ENCODE results near the gene MISP. TPM values are rescaled to one million over a fixed set of nuclear protein-coding genes. Genes with fewer than 3 reads are reported as not detected.

MISP gene, protein sequence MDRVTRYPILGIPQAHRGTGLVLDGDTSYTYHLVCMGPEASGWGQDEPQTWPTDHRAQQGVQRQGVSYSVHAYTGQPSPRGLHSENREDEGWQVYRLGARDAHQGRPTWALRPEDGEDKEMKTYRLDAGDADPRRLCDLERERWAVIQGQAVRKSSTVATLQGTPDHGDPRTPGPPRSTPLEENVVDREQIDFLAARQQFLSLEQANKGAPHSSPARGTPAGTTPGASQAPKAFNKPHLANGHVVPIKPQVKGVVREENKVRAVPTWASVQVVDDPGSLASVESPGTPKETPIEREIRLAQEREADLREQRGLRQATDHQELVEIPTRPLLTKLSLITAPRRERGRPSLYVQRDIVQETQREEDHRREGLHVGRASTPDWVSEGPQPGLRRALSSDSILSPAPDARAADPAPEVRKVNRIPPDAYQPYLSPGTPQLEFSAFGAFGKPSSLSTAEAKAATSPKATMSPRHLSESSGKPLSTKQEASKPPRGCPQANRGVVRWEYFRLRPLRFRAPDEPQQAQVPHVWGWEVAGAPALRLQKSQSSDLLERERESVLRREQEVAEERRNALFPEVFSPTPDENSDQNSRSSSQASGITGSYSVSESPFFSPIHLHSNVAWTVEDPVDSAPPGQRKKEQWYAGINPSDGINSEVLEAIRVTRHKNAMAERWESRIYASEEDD
- 0.12 TPM in 1 of 2 replicates, not detected in the other for total RNA-seq

DNA sequence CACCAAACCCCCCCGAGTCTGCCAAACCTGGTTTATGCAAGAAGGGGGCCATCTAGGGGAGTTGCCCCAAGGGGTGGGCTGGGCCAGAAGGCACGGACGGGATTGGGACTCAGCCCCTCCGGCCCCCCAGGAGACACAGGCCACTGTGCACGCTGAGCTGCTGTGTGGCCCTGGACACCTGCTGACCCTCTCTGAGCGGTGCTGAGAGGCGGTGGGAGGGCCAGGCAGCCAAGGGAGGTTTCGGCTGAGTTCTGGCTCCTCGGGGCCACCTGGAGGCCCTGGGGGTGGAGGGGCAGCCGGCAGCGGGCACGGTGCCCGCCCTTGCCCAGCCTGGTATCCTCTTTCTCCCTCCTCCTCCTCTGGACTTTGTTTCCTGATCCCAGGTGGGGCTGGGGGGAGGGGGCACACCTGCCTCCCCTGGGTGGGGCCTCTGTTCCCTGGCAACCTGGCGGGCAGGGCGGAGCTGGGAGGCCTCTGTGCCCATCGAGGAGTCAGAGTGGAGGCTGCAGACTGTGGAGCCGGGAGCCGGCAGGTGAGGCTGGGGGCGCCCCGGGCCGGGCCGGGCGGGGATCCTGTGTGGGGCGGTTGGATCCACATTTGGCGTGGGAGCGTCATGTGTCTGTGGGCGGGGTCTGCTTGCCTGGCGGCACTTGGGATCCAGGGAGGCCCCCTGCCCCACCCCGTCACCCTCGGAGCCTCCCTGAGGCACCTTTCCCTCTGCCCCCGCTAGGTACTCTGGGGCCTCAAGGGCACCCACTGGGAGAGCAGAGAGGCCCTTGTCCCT, at the start of gene MISP:
MISP (plus strand) TSS at position 473 of the 784 bp plus-strand sequence. CDS start 5,835 bp downstream, outside the sequence.

DNA sequence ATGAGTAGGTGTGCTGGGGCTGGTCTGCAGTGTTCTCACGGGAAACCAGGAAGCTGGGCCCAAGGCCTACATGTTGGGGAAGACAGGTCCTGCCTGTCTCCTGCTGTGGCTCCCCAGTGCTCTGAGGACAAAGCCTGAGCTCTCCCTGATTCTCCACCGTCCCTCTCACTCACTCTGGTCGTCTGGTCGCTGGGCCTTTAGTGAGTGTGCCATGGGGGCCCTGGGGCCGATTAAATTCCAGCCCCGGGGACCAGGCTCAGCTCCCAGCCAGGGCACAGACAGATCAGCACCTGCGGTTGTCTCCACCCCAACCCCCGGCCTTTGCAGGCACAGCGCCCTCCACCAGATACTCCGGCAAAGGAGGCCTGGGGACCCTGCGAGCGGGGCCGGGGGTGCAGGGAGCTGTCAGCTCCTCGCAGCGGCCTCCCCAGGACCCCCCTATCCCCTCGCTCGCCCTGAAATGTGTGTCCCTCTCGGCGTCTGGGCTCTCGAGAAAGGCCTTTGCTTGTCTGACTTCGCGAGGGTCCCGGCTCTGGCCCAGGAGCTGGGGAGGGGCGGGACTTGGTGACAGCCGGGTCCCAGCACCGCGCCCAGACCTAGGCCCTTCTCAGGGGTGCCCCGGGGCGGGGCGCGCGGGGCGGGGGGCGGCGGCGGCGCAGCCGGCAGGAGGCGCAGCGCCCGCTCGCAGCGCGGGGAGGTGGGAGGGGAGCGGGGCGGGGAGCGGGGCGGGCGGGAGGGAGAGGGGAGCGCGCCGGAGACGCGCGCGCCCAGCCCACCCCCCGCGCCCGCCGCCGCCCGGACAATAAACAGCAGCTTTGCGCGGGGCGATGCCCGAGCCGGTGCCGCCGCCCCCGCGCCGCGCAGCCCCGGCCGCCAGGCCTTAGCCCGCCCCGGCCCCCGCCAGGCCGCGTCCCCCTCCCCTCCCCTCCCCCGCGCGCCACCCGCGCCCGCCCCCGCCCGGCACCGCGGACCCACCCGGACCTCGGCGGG, 42.5 kb upstream of the MISP start, which contains the start of gene PALM:
PALM (plus strand) TSS at position 782 of the 990 bp plus-strand sequence. CDS start 212 bp downstream, outside the sequence.

DNA sequence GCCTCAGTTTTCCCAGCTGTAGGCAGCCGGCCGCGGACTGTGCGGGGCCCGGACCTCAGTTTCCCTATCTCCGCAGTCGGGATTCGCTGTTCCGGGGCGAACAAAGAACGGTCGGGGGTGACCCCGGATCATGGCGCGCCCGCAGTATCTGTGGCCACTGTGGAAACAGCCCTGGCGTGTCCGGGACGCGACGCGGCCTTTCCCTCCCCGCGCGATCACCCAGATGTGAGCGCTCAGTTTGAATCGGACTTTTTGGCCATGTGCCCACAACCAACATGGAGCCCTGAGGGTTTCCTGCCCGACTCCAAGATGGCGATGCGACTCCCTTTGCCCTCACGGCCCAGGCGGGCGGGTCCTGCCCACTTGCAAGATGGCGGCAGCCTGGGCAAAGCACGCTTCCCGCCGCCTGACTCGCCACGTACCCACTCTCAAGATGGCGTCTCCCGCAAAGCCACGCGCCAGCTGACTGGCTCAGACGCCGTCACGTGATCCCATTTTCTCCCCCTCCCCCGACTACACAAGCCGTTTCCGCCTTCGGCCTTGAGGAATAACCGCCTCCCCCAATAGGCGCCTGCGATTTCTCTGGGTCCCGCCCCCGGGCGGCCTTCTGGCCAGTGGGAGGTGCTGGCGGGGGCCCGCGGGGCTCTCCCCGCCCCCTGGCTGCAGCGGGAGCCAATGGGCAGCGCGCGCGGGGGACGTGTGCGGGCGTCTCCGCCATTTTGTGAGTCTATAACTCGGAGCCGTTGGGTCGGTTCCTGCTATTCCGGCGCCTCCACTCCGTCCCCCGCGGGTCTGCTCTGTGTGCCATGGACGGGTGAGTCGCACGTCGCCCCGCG, 46.0 kb downstream of the MISP start, which contains the start of gene PTBP1:
PTBP1 (plus strand) TSS at position 761 of the 836 bp plus-strand sequence; CDS start at position 807, 46 bp downstream.

Other genes starting within 250 kb of the MISP start
- 45.9 and 50.1 TPM in 2 replicates for gene TPGS1, start 243.6 kb upstream of the MISP start, total RNA-seq
- 50.6 and 72.7 TPM in 2 replicates for gene CDC34, start 219.4 kb upstream of the MISP start, total RNA-seq
- 0.12 TPM in 1 of 2 replicates, not detected in the other for gene GZMM, start 207.1 kb upstream of the MISP start, total RNA-seq
- 241 and 309 TPM in 2 replicates for gene BSG, start 178.5 kb upstream of the MISP start, total RNA-seq
- gene HCN2, start 161.2 kb upstream of the MISP start, total RNA-seq = 0.22 and 0.25 TPM in 2 replicates
- 27.9 and 33.6 TPM in 2 replicates for gene POLRMT, start 117.6 kb upstream of the MISP start, total RNA-seq
- 0.11 TPM in 1 of 2 replicates, not detected in the other for gene FGF22, start 111.2 kb upstream of the MISP start, total RNA-seq
- gene RNF126, start 87.9 kb upstream of the MISP start, total RNA-seq = 12.7 and 26.1 TPM in 2 replicates
- gene FSTL3, start 74.7 kb upstream of the MISP start, total RNA-seq = 19.7 and 88.4 TPM in 2 replicates
- gene PRSS57, start 55.7 kb upstream of the MISP start, total RNA-seq = not detected in 2 replicates
- 2.1 and 3.5 TPM in 2 replicates for gene PALM, start 42.2 kb upstream of the MISP start, total RNA-seq
- 77.0 and 125 TPM in 2 replicates for gene PTBP1, start 46.3 kb downstream of the MISP start, total RNA-seq
- 0.12 TPM in 1 of 2 replicates, not detected in the other for gene PLPPR3, start 70.8 kb downstream of the MISP start, total RNA-seq
- not detected in 2 replicates for gene AZU1, start 76.7 kb downstream of the MISP start, total RNA-seq
- not detected in 2 replicates for gene PRTN3, start 89.9 kb downstream of the MISP start, total RNA-seq
- not detected in 2 replicates for gene ELANE, start 101.2 kb downstream of the MISP start, total RNA-seq
- gene CFD, start 108.6 kb downstream of the MISP start, total RNA-seq = 1.00 and 7.1 TPM in 2 replicates
- 39.4 and 43.2 TPM in 2 replicates for gene MED16, start 142.1 kb downstream of the MISP start, total RNA-seq
- gene RNU6-9, start 142.4 kb downstream of the MISP start, total RNA-seq = not detected in 2 replicates
- 15.4 and 20.9 TPM in 2 replicates for gene R3HDM4, start 162.1 kb downstream of the MISP start, total RNA-seq
- gene KISS1R, start 166.2 kb downstream of the MISP start, total RNA-seq = not detected in 2 replicates
- 15.5 and 18.6 TPM in 2 replicates for gene ARID3A, start 174.9 kb downstream of the MISP start, total RNA-seq
- gene WDR18, start 233.2 kb downstream of the MISP start, total RNA-seq = 58.9 and 69.8 TPM in 2 replicates
- gene GRIN3B, start 249.3 kb downstream of the MISP start, total RNA-seq = 0.50 TPM in 1 of 2 replicates, not detected in the other